K562 (cell line): ENCODE measurements around the gene TSPAN18. TPM values are rescaled to one million over a fixed set of nuclear protein-coding genes. Genes with fewer than 3 reads are reported as not detected.

ENCODE experiments used
- ATAC-seq: fragments of 200-7000 bp; cut with Tn5 transposase; 3 replicates; pipeline ENCODE4 v1.9.1; 2020; ENCODE audit warnings: moderate library complexity
- BruUV-seq: library from RNA; stranded (reverse); fragments of 400-500 nt; replicated peaks from 2 replicates; lab custom pipeline; 2021; lab: Mats Ljungman, UMichigan
- CTCF ChIA-PET: fragments of 300-600 bp; formaldehyde crosslinking; extraction: SDS; loops from one replicate; lab custom pipeline; 2021; ENCODE audit warnings: low intra/inter-chr PET ratio; lab: Yijun Ruan, JAX
- POLR2A ChIA-PET: fragments of 300-600, 350-650 bp; sonication (Branson Sonifier 250); formaldehyde crosslinking; extraction: SDS; loops from one replicate; lab custom pipeline; 2021; ENCODE audit warnings: antibody characterized with exemption, inconsistent platforms; lab: Yijun Ruan, JAX
- DNase-seq, 4 experiments: peaks; one replicate each; pipeline versions ENCODE4 v3.0.0 to v3.0.0-alpha.2; 2011 to 2018; ENCODE audit warnings: low spot score in 3 of 4, mixed read lengths in 3 of 4; ENCODE audit errors: extremely low read depth in 1 of 4
- FAIRE-seq: peaks from 2 replicates; lab custom pipeline; 2011; peaks lifted over from hg19 to GRCh38; lab: Jason Lieb, UNC
- H2AFZ ChIP-seq: 2 replicates; pipeline ENCODE4 v1.6.0; 2011; ENCODE audit warnings: low read depth, low read length, control low read depth, inconsistent platforms
- H3K27ac ChIP-seq: fragments of 200-600 bp; 3 replicates; pipeline ENCODE4 v1.8.0; 2011; ENCODE audit warnings: low read depth, mild to moderate bottlenecking, control low read depth, inconsistent platforms, low read length, moderate library complexity, mixed read lengths; ENCODE audit errors: extremely low read depth
- H3K27me3 ChIP-seq, 2 experiments: fragments of 300-600 bp in 1 of 2; 2 replicates in 1 of 2; 3 replicates in 1 of 2; pipeline versions ENCODE4 v1.6.0 to v1.8.0; 2011; ENCODE audit warnings: inconsistent platforms in 2 of 2, low read length in 2 of 2, mild to moderate bottlenecking in 1 of 2, mixed read lengths in 1 of 2, moderate library complexity in 1 of 2; ENCODE audit not compliant: control insufficient read depth in 2 of 2, insufficient read depth in 2 of 2
- H3K36me3 ChIP-seq: fragments of 300-600 bp; 3 replicates; pipeline ENCODE4 v1.8.0; 2011; ENCODE audit warnings: mild to moderate bottlenecking, low read length, inconsistent platforms; ENCODE audit not compliant: control insufficient read depth, insufficient read depth
- H3K4me1 ChIP-seq, 2 experiments: fragments of 200-600 bp in 1 of 2; replicated peaks in 1 of 2; 2 replicates in 1 of 2; 3 replicates in 1 of 2; pipeline versions ENCODE4 v1.5.1 to v1.8.0; 2011; ENCODE audit warnings: inconsistent platforms in 2 of 2, low read length in 2 of 2, mild to moderate bottlenecking in 1 of 2, mixed read lengths in 1 of 2, moderate library complexity in 1 of 2; ENCODE audit not compliant: control insufficient read depth in 2 of 2, insufficient read depth in 2 of 2
- H3K4me2 ChIP-seq: 2 replicates; pipeline ENCODE4 v1.6.1; 2011; ENCODE audit warnings: low read length, control low read depth, inconsistent platforms, mixed read lengths; ENCODE audit not compliant: insufficient read depth
- H3K4me3 ChIP-seq: fragments of 200-600 bp; sonication (generic), shearing (Covaris generic); 2 replicates; pipeline ENCODE4 v1.5.1; 2016; ENCODE audit warnings: control low read depth, inconsistent platforms
- H3K79me2 ChIP-seq: fragments of 200-600 bp; 3 replicates; pipeline ENCODE4 v1.8.0; 2011; ENCODE audit warnings: low read length, inconsistent platforms; ENCODE audit not compliant: control insufficient read depth, insufficient read depth
- H3K9ac ChIP-seq, 2 experiments: 2 replicates each; pipeline versions ENCODE4 v1.6.0 to v1.6.1; 2011; ENCODE audit warnings: low read depth in 2 of 2, low read length in 2 of 2, control low read depth in 1 of 2, inconsistent platforms in 1 of 2, mild to moderate bottlenecking in 1 of 2, mixed read lengths in 1 of 2; ENCODE audit not compliant: insufficient read depth in 1 of 2
- H3K9me1 ChIP-seq: one replicate; pipeline ENCODE4 v1.6.0; 2011; ENCODE audit warnings: inconsistent platforms, mild to moderate bottlenecking, low read length, moderate library complexity; ENCODE audit not compliant: control insufficient read depth, insufficient read depth
- H3K9me3 ChIP-seq: replicated peaks from 2 replicates; pipeline ENCODE4 v1.5.1; 2011; ENCODE audit warnings: low read depth, low read length, inconsistent platforms; ENCODE audit not compliant: control insufficient read depth, insufficient read depth
- H4K20me1 ChIP-seq: replicated peaks from 2 replicates; pipeline ENCODE4 v1.6.1; 2011; ENCODE audit warnings: low read length, inconsistent platforms, mixed read lengths; ENCODE audit not compliant: control insufficient read depth, insufficient read depth
- BRF2 ChIP-seq: IDR thresholded peaks from 3 replicates; pipeline ENCODE4 v1.6.1; 2011; ENCODE audit warnings: borderline replicate concordance, mild to moderate bottlenecking; ENCODE audit not compliant: insufficient read length, insufficient read depth
- MAFK ChIP-seq: IDR thresholded peaks from 2 replicates; pipeline ENCODE4 v1.6.1; 2011; ENCODE audit warnings: low read length, improper control_type of control experiment
- NR1H2 ChIP-seq: sonication (generic); formaldehyde crosslinking; IDR thresholded peaks from 2 replicates; pipeline ENCODE4 v1.4.0; 2020; ENCODE audit warnings: mild to moderate bottlenecking, missing genetic modification reagents
- SPI1 ChIP-seq: IDR thresholded peaks from 2 replicates; pipeline ENCODE4 v1.6.1; 2011; ENCODE audit warnings: low read depth, low read length, control low read depth, borderline replicate concordance
- TFE3 ChIP-seq: fragments of 450-650 bp; formaldehyde crosslinking; IDR thresholded peaks from 2 replicates; pipeline ENCODE4 v1.4.0; 2020; ENCODE audit warnings: mild to moderate bottlenecking, mixed read lengths
- ZBTB17 ChIP-seq: fragments of 450-650 bp; formaldehyde crosslinking; IDR thresholded peaks from 2 replicates; pipeline ENCODE4 v1.4.0; 2020; ENCODE audit warnings: mild to moderate bottlenecking
- ZNF408 ChIP-seq: fragments of 250-450 bp; sonication (Bioruptor Pico); IDR thresholded peaks from 2 replicates; pipeline ENCODE4 v1.4.0; 2020; ENCODE audit warnings: low read depth, mild to moderate bottlenecking, moderate library complexity
- ZNF583 ChIP-seq: fragments of 250-450 bp; sonication (Bioruptor Pico); IDR thresholded peaks from 2 replicates; pipeline ENCODE4 v1.4.0; 2020
- WGBS: fragments of 100-300 bp; shearing (Covaris generic); methylation state at CpG from one replicate; pipeline ENCODE4 v1.1.6; 2016; ENCODE audit warnings: low coverage, mixed read lengths; ENCODE audit not compliant: insufficient coverage; ENCODE audit errors: missing lambda C conversion rate; 5-methylcytosine and 5-hydroxymethylcytosine counted together
- in situ Hi-C: fragments of 300-500 bp; cut with MboI; formaldehyde crosslinking; loops from 4 replicates; pipeline ENCODE4 v1.15.0; 2018; ENCODE audit warnings: inconsistent platforms, mixed read lengths
- intact Hi-C: fragments of 100-400 bp; cut with micrococcal nuclease; formaldehyde crosslinking; loops from 2 replicates; pipeline ENCODE4 v1.14.2; 2022
- polyA plus RNA-seq, 8 experiments: library from polyadenylated mRNA; depleted of rRNA in 4 of 8; stranded (reverse) in 5 of 8; unstranded in 3 of 8; fragments of >200 nt; fragmentation: Nextera tagmentation in 2 of 8; fragmentation: Illumina TruSeq in 1 of 8; extraction: Ambion mirVana in 2 of 8; extraction: Trizol in 1 of 8; gene quantifications; 2 replicates each; pipeline versions ENCODE4 v1.2.1 to v1.2.3, GENCODE V29; 2011 to 2014; ENCODE audit warnings: inconsistent platforms in 1 of 8, missing spikeins in 1 of 8
- total RNA-seq, 7 experiments: library from RNA; depleted of rRNA in 6 of 7; stranded (reverse); fragments of >200 nt in 6 of 7; fragmentation: Illumina TruSeq in 2 of 7; extraction: Trizol in 2 of 7; gene quantifications; 2 replicates each; pipeline versions ENCODE4 v1.2.1 to v1.2.3, GENCODE V29; 2011 to 2021; ENCODE audit warnings: low replicate concordance in 1 of 7
- TF ChIP-seq, protein P1 (sequence below): fragments of 450-650 bp; formaldehyde crosslinking; IDR thresholded peaks from 2 replicates; pipeline ENCODE4 v1.4.0; 2020; ENCODE audit warnings: mild to moderate bottlenecking, moderate library complexity

Gene TSPAN18
- total and polyA plus RNA-seq, 9 of the 15 experiments (the other 6 are each of a cell fraction or from before 2014, with no cell fraction given): 0.17 to 0.35 (median 0.22) TPM; not detected in 4

- ChIA-PET CTCF (no interaction called here), POLR2A (no interaction called here)
- FAIRE-seq (no peak), DNase-seq (no peak), ATAC-seq (no peak)
- no peaks in the 10 kb centered on the region for H4K20me1 ChIP-seq
- intact Hi-C loops (loop anchor here (10.0 kb wide), 1 partner anchor 220 kb away; the partner anchor contains the start of gene CD82), in situ Hi-C loops (no loop called here)
- 58% methylated on average over 8 of the region's 8 CpGs for WGBS
- TF ChIP-seq ZNF583 (CRISPR knock-in tag) (no peak), SPI1 (peak; percentile 44; the same call in 1 of the 2 replicates)
- TF ChIP-seq, protein P1, sequence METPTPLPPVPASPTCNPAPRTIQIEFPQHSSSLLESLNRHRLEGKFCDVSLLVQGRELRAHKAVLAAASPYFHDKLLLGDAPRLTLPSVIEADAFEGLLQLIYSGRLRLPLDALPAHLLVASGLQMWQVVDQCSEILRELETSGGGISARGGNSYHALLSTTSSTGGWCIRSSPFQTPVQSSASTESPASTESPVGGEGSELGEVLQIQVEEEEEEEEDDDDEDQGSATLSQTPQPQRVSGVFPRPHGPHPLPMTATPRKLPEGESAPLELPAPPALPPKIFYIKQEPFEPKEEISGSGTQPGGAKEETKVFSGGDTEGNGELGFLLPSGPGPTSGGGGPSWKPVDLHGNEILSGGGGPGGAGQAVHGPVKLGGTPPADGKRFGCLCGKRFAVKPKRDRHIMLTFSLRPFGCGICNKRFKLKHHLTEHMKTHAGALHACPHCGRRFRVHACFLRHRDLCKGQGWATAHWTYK (CRISPR knock-in tag): no peak
- no peaks in the 10 kb centered on the region for H3K27me3 ChIP-seq
- H3K27ac ChIP-seq: no peak overlapping the region
- H3K9me1 ChIP-seq: no peaks in the 10 kb centered on the region
- H3K4me1 ChIP-seq: peaks cover 6 to 22% of the 10 kb centered on the region in 2 experiments; a peak in 3 of 5 replicates
- BruUV-seq: no TSS peak
- H3K9ac ChIP-seq: no peak overlapping the region
- no peaks in the 10 kb centered on the region for H3K79me2 ChIP-seq
- H3K4me3 ChIP-seq: no peak overlapping the region
- no peaks in the 10 kb centered on the region for H3K36me3 ChIP-seq
- H3K9me3 ChIP-seq: no peaks in the 10 kb centered on the region; the same call in 1 of the 2 replicates
- peak overlapping the region; percentile 25 for H2AFZ ChIP-seq
- H3K4me2 ChIP-seq: no peak overlapping the region
Measured at GRCh38 chr11:44784436-44784760, 57.6 kb downstream of the TSPAN18 start.

DNA sequence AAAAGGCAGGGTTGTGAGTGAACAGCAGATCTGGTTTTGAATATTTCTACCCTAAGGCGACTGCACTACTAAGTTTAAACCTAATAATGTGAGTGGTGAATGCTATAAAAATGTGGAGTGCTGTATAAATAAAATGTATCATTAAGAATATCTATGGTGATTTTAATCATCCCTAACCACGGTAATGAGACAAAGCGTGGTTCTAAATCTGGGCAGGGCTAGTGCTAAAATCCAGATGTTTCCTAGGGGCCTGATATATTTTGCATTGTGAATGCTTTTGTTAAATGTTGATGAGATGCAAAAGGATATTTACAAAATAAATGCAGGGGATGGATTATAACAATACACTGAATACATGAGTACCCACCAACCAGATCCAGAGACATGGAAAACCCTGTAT, 58.1 kb downstream of the TSPAN18 start:
- H2AFZ ChIP-seq: peak overlapping the region; percentile 25; the same call in 1 of the 2 replicates
- H3K79me2 ChIP-seq: no peaks in the 10 kb centered on the region
- FAIRE-seq (no peak), ATAC-seq (no peak), DNase-seq (no peak)
- WGBS: 47% methylated on average over 3 of the region's 3 CpGs
- H3K36me3 ChIP-seq: no peaks in the 10 kb centered on the region
- H3K27me3 ChIP-seq: peaks cover 0 to 1% of the 10 kb centered on the region in 2 experiments; a peak in 2 of 5 replicates
- in situ Hi-C loops: no loop called here
- peaks cover 6 to 20% of the 10 kb centered on the region in 2 experiments; a peak in 3 of 5 replicates for H3K4me1 ChIP-seq
- intact Hi-C loops: loop anchor here (10.0 kb wide), 1 partner anchor 220 kb away; the partner anchor contains the start of gene CD82
- no peaks in the 10 kb centered on the region for H4K20me1 ChIP-seq
- H3K9me3 ChIP-seq: no peaks in the 10 kb centered on the region; the same call in 1 of the 2 replicates
- H3K4me2 ChIP-seq: no peak overlapping the region
- ChIA-PET POLR2A (interaction anchor here (0.9 kb wide), 1 partner anchor 20 kb away, joined by 3 read pairs; no protein-coding TSS in a partner anchor), CTCF (no interaction called here)
- no peak overlapping the region for H3K27ac ChIP-seq
- no peak overlapping the region for H3K9ac ChIP-seq
- H3K9me1 ChIP-seq: no peaks in the 10 kb centered on the region
- no peak overlapping the region for H3K4me3 ChIP-seq
- BruUV-seq: no TSS peak
- no peak for TF ChIP-seq ZBTB17
- TF ChIP-seq BRF2: no peak
- TF ChIP-seq MAFK: no peak
- TF ChIP-seq TFE3 (CRISPR knock-in tag): no peak
- TF ChIP-seq NR1H2 (CRISPR knock-in tag): no peak
- TF ChIP-seq ZNF408 (CRISPR knock-in tag): no peak
